ENCODE data around the gene RIN3. TPM values are rescaled to one million over a fixed set of nuclear protein-coding genes. Genes with fewer than 3 reads are reported as not detected.

RIN3 gene
- total and polyA plus RNA-seq, 4 donors: 5.0 to 15.6 (median 9.0) TPM

- 92% methylated on average over 6 of the region's 6 CpGs for WGBS
- Histone ChIP-seq H3K36me3 (ENCODE audit: control insufficient read depth in 4 of 4, insufficient read depth in 3 of 4, low read depth in 1 of 4, low read length in 3 of 4) (no peaks in the 10 kb centered on the region), H3K9ac (ENCODE audit: low read depth in 1 of 2, low read length in 2 of 2) (no peak overlapping the region), H3K4me1 (ENCODE audit: control insufficient read depth in 4 of 4, insufficient read depth in 4 of 4, low read length in 3 of 4) (no peaks in the 10 kb centered on the region), H3K9me3 (ENCODE audit: control insufficient read depth in 4 of 4, low read length in 3 of 4) (no peaks in the 10 kb centered on the region), H3K27ac (ENCODE audit: low read depth in 1 of 2, low read length in 2 of 2) (no peak overlapping the region), H3K27me3 (ENCODE audit: control insufficient read depth in 4 of 4, insufficient read depth in 4 of 4, low read length in 3 of 4) (no peaks in the 10 kb centered on the region), H3K4me3 (ENCODE audit: low read depth in 1 of 3, low read length in 3 of 3) (no peak overlapping the region)
- TF ChIP-seq REST (IDR thresholded peaks at IDR 0.05) (no peak), CTCF (IDR thresholded peaks at IDR 0.05; ENCODE audit: low read depth, low read length, missing input control) (no peak), EGR1 (IDR thresholded peaks at IDR 0.05; ENCODE audit: low read depth in 2 of 2) (no peak), SP1 (IDR thresholded peaks at IDR 0.05) (no peak), YY1 (IDR thresholded peaks at IDR 0.05) (no peak), ATF3 (IDR thresholded peaks at IDR 0.05) (no peak), FOXA2 (IDR thresholded peaks at IDR 0.05) (no peak), HNF4A (conservative IDR thresholded peaks at IDR 0.05) (no peak), ZBTB33 (IDR thresholded peaks at IDR 0.05) (no peak), RAD21 (IDR thresholded peaks at IDR 0.05) (no peak), FOXA1 (IDR thresholded peaks at IDR 0.05) (no peak), JUND (IDR thresholded peaks at IDR 0.05) (no peak), GABPA (IDR thresholded peaks at IDR 0.05 in 1 of 2, conservative IDR thresholded peaks at IDR 0.05 in 1 of 2) (no peak), NR2F2 (IDR thresholded peaks at IDR 0.05) (no peak), RXRA (IDR thresholded peaks at IDR 0.05) (no peak)
- DNase-seq (ENCODE audit: low spot score): no peak
These were observed 17.3 kb upstream of the RIN3 start for GRCh38 chr14:92496191-92496857.

- Histone ChIP-seq H3K4me1 (ENCODE audit: control insufficient read depth in 4 of 4, insufficient read depth in 4 of 4, low read length in 3 of 4) (no peaks in the 10 kb centered on the region), H3K27me3 (ENCODE audit: control insufficient read depth in 4 of 4, insufficient read depth in 4 of 4, low read length in 3 of 4) (no peaks in the 10 kb centered on the region), H3K4me3 (ENCODE audit: low read depth in 1 of 3, low read length in 3 of 3) (no peak overlapping the region), H3K9me3 (ENCODE audit: control insufficient read depth in 4 of 4, low read length in 3 of 4) (no peaks in the 10 kb centered on the region), H3K27ac (ENCODE audit: low read depth in 1 of 2, low read length in 2 of 2) (no peak overlapping the region), H3K9ac (ENCODE audit: low read depth in 1 of 2, low read length in 2 of 2) (no peak overlapping the region), H3K36me3 (ENCODE audit: control insufficient read depth in 4 of 4, insufficient read depth in 3 of 4, low read depth in 1 of 4, low read length in 3 of 4) (no peaks in the 10 kb centered on the region)
- no peak for DNase-seq (ENCODE audit: low spot score)
- 91% methylated on average over 8 of the region's 8 CpGs for WGBS
- no peak for TF ChIP-seq HNF4A (conservative IDR thresholded peaks at IDR 0.05)
- no peak for TF ChIP-seq YY1 (IDR thresholded peaks at IDR 0.05)
- TF ChIP-seq RXRA (IDR thresholded peaks at IDR 0.05): no peak
- no peak for TF ChIP-seq NR2F2 (IDR thresholded peaks at IDR 0.05)
- TF ChIP-seq EGR1 (IDR thresholded peaks at IDR 0.05; ENCODE audit: low read depth in 2 of 2): no peak
- TF ChIP-seq GABPA (IDR thresholded peaks at IDR 0.05 in 1 of 2, conservative IDR thresholded peaks at IDR 0.05 in 1 of 2): no peak
- TF ChIP-seq TAF1 (conservative IDR thresholded peaks at IDR 0.05): no peak
- no peak for TF ChIP-seq FOXA1 (IDR thresholded peaks at IDR 0.05)
- TF ChIP-seq ATF3 (IDR thresholded peaks at IDR 0.05): no peak
- TF ChIP-seq FOXA2 (IDR thresholded peaks at IDR 0.05): no peak
- no peak for TF ChIP-seq RAD21 (IDR thresholded peaks at IDR 0.05)
- no peak for TF ChIP-seq SP1 (IDR thresholded peaks at IDR 0.05)
- TF ChIP-seq JUND (IDR thresholded peaks at IDR 0.05): no peak
- TF ChIP-seq MAX (IDR thresholded peaks at IDR 0.05): no peak
- no peak for TF ChIP-seq HNF4G (IDR thresholded peaks at IDR 0.05)
- no peak for TF ChIP-seq ZBTB33 (IDR thresholded peaks at IDR 0.05)
These were observed 16.2 kb upstream of the RIN3 start for GRCh38 chr14:92497391-92497790.

All from liver (tissue), 9 donors.